Stimulated activated CD4-positive, alpha-beta T cell treated with anti-CD3 and anti-CD28 coated beads, TNF-alpha, amount 100 ng/mL, for 4 hours (primary cell): Measurements from ENCODE around the gene TOMT.

Source experiments
- DNase-seq, 3 experiments: peaks; one replicate each; pipeline ENCODE4 v3.0.0-alpha.2; 2020; ENCODE audit warnings: low read depth in 3 of 3

TOMT gene

DNA sequence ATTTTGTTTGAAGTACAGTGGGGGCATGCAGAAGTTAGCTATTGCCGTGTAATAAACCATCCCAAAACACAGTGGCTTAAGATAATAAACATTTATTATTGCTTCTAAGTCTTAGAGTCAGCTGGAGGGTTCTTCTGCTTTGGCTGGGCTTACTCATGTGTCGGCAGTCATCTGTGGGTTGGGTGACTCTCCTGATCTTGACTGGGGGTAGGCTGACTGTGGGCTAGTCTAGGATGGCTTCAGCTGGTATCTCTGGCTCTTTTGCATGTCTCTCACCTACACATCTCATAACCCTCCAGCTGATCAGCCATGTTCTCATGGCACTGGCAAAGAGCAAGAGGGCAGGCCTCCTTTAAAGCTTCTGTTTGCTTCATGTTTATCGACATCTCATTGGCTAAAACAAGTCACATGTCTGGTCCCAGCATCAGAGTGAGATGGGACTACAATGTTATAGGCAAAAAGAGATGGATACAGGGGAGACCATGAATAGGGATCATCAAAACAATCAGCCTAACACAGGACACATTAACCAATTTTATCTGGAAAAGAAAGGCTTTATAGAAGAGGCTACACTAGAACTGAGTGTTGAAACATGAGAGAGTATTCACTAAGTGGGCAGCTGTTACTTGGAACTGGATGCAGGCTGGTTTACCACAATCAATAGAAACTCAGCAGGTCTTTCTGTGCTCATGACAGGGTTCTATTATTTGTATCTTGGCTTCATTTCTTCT is 19.9 kb upstream of the TOMT start:
- no peak for DNase-seq

DNA sequence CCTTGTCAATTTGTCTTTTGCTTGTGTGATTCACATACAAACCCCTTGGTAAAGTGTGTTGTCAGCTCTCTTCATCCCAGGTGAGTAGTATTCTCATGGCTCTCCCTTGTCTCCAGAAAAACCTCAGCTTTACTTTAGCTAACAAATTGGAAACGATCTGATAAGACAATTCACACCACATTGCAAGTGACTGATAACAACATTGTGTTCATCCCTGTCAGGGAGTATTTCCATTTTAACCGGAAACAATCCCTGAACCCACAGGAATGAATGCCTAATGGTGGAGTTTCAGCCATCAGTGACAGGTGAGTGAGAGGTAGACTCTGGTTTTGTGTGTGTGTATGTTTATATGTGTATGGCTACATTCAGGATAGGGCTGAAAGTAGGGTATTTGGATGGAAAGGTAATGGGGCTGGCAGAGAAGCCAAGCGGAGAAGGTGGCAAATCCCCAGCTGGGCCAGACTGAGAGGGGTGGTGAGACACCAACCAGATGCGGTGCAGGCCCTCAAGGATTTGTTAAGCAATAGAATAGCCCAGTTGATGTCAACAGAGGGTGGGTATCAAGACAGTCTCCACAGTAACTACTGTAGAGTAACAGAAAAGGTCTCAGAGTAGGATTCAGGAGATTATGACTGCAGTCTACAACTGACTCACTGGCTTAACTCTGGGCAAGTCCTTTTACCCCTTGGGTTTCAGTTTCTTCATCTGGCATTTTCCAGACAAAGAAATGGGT is 17.5 kb upstream of the TOMT start:
- DNase-seq, result no peak

DNA sequence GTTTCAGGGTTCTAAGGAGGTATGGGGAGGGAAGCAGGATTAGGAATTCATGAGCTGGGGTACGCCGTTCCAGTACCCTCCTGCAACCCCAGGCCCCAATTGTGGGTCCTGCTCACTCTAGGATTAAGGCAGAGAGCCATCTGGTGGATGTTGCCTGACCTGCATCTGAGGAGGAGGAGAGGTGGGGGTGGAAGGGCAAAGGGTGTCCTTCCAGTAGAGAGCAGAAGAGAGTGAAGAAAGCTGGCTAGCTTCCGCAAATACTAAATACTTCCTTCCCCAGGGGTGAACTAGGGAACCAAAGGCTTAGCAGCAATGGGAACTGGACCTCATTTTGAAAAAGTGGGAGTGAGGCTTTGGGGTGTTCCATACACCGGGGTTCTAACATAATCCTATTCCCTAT is 14.4 kb upstream of the TOMT start:
- DNase-seq, result peak; percentile 29 to 56 (median 52)

DNA sequence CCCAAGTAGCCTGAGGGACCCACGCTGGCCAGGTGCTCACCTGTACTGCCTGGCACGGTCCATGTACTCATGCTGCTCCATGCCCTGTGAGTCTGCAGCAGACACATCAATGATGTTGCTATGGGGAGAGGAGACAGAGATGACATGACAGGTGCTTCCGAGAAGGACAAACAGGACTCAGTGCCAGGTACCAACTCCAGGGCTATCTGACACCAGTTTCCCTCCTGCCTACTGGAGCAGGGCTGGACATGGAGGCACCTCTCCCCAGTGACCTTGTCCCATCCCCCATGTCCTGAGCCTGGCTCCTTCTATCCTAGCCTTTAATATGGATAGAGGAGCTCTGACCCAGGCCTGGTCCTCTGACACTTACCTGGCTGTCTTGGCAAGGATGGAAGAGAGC is 7.0 kb upstream of the TOMT start:
- no peak for DNase-seq

DNA sequence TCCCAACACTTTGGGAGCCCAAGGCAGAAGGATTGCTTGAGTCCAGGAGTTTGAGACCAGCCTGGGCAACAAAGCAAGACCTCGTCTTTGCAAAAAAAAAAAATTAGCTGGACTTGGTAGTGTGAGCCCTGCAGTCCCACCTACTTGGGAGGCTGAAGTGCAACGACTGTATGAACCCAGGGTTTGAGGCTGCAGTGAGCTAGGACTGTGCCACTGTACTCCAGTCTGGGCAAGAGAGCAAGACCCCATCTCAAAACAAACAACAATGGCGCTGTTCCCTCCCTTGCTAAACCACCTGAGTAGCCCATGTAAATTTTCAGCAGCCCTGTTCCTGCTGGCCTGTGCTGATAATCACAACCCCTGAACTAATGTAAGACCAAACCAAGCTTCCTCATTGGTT is 5.7 kb upstream of the TOMT start:
- no peak for DNase-seq

DNA sequence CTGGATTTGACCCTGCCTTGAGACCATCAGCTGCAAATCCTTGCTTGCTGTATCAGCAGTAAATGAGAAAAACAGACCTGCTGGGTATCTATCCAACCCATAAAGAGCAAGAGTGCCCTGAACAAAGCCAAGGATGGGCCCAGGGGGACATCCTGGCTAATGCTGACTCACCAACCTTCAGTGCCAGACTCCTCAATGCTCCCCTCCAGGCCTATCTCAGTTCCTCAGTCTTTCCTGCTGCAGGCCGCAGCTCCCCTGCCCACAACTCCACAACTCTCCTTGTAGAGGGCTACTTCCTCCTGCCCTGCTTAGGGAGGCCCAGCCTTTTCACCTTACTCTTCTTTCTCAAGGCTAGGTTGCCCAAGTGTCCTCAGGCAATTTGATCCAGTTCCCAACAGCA is 5.3 kb upstream of the TOMT start:
- DNase-seq, result no peak

DNA sequence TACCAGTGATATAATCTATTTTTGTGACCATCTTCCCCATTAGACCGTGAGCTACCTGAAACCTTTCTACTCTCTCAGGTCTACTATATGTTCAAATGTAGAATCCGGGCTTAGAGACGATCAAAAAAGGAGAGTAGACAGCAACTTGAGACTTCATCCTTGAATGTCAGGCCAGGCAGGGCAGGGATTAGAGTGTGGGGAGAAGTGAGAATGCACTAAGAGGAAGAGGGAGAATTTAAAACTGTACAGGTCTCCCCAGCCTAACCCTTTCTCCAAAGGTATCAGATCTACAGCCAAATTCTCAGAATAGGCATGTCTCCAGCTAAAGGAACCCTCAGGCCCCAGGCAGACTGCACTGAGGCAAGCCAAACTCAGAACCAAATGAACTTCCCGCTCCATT is 3.6 kb upstream of the TOMT start:
- no peak for DNase-seq

DNA sequence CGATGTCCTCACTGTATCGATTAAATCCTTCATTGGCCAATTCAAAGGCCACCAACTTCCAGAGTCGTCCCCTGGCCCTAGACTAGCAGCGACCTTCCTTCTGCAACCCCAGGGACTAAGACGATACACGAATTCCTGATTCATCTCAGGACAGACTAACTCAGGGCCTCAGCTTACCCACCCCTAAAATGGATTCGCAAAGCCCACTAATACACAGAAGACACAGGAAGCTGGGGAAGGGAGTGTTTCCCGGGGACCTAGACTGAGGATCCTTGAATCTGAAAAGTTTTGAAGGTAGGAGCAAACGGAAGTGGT is 3.1 kb upstream of the TOMT start:
- DNase-seq, result no peak

DNA sequence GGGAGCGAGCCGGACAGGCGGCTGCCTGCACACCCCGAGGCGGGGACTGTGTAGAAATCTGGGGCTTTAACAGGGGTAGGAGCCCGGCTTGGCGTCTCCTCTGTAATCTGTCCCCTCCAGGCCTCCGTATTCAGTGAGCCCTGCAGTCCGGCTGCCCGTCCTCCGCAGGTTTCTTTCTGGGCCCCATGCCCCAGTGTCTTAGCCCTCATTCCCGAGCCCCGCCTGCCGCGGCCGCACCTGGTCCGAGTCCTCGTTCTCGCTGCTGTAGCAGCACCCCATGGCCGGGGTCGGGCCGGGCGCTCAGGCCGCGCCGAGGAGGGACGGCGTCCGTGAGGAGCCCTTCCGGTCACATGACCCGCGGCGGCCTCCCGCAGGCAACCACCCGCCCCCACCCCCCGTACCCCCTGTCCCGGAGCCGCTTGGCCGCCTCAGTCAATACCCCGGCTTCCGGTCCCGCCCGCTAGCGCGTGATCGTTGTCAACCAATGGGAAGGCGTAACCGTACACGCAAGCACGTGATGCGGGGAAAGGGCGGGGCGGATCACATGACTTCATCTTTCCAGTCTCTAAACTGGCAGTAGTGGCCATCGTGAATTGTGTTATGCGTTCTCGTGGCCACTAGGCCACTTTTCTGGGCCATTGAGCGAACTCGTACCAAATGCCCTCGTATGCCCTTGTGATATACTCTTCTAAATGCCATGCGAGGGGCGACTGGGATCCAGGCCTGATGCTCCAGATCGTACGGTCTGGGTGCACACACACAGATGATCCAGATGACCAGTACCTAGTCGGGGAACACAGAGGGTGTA is 2.6 kb upstream of the TOMT start, which contains the start of gene LAMTOR1:
TSS of gene LAMTOR1 (minus strand) at position 352 of the 808 bp plus-strand sequence. CDS start at position 279, 73 bp downstream.
- DNase-seq, result peak; percentile 96 to 97 (median 96)

DNA sequence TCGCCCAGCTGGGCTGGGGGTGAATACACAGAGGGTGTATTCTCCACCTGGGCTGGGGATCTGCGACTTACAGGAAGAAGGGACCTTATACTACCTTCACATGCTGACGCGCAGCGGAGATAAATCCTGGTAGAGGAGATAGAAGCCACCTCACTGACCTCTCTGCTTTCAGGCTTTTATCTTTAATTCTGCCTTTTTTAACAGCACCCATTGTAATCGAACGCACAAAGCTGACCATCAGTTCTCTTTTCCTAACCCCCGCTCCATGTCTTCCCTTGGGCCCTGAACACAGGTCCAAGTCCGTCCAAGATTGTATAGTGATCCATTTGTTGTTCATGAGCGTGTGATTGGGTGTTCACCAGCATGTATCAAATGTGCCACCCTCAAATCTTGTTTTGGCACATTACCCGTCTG is 2.0 kb upstream of the TOMT start:
- DNase-seq, result no peak

DNA sequence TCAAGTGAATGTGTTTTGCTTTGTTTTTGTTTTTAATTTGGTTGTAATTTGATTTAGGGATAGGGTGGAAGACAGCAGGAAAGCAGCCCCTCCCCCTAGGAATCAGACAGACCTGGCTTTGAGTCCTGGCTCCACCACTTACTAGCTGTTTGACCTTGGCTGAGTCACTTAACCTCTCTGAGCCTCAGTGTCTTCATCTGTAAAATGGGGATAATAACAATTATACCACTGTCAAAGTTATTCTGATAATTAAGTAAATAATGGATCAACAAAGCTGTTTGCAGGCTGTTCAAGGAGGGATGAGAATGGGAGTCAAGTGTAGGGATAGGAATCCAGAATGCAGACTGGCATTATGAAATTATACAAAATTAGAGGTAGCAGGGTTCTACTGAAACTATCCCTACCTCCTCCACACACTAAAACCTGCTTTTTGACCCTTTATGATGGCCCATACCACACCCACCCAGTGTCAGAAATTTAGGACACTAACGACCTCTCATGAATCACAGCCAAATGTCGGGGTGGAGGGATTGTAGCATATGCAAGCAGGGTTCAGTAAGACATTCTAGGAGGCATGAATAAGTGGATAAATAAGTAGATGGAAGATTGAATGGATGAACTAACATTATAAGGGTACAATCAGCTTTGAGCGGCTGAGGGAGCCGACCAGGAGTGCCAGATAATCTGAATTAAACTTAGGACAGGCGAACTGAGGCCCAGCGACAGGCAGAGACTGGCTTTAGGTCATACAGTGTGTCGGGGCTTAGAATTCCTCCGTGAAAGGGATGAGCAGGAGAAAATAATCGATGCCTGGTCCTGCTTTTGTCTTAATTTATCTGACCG is 5.8 kb downstream of the TOMT start:
- DNase-seq, result no peak

DNA sequence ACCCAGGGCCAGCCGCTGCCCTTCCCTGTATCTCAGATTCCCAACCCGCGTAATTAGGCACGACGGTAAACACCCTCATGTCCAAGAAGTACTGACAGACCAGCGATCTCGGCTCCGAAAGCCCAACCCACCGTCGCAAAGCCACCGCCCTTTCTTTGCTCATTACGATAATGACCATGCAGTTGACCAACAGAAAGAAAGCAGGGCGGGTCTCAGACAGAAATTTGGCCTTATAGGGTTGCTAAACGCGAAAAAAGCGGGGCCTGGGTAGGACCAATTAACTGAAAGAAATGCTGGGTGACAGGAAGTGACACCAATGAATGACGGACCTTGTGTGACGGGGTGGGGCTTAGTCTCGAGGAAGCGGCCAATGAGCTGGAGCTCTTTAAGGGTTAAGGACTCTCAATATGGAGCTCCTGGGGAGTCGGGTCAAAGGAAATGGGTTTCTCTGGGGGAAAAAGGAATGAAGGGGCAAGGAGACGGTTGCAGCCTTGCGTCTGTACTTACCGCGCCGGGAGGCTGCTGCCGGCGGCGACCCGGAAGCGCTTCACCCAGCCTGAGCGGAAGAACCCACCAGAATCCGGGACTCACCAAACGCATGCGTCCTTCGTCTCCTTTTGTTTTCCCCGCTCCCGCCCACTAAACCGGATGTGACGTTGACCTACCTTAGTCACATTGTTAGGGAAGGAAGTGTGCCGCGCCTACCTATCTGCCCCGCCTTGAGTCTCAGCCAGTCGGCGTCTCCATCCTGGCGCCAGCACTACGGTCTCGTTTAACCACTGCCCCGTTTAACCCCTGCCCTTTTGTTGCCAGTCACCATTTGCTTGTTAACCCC is 6.6 kb downstream of the TOMT start, which contains the start of gene ANAPC15:
TSS of gene ANAPC15 (minus strand) at position 553 of the 835 bp plus-strand sequence. CDS start 1,419 bp downstream, outside the sequence.
- peak; percentile 89 to 97 (median 97) for DNase-seq

DNA sequence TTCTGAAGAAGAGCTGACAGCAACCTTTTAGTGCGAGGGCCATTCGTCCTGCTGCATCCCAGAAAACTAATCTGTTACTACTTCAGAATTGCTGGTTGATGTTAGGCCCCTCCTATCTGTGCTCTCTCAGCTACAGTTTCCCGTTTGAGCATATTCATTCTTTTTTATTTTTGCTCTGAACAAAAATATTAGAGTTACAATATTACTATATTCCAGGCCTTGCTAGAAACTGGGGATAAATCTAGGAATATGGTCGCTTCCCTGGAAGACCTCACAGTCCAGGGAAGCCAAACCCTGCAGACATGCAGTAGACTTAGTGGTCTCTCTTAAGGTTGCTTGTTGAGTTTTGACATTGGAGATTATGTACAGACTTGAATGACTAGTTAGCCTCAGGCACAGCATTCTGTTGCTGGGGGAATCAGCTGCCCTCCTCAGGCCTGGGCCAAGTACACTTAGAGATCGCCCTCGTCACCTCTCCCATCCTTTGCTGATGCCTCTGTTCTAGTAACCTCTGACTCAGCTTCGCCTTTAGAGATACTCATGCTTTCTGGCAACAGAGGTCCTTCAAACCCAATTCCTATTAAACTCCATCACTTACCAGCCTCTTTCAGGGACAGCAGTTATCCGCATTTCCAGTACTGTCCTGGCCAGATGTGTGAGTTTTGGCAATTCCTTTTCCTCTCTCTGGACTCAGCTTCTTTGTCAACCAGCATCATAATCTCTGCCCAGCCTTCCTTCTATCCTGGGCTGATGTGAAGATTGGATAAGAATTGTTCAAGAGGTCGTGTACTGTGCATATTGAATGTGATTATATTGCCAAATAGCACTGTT is 7.5 kb downstream of the TOMT start:
- no peak for DNase-seq

DNA sequence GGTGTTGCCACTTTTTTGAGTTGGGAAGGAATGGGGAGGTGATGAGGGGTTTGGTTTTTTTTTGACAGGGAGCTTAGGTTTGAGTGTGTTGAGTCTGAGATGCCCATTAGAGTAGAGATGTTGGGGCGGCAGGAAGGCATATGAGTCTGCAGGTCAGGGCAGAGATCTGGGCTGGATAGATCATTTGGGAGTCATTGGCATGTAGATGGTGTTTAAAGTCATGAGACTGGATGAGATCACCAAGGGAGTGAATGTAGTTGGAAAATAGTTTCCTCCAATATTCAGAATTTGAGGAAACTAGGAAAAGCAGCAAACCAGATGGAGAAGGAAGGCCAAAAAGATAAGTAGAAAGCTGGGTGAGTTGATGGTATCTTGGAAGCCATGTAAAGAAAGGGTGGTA is 8.8 kb downstream of the TOMT start:
- no peak for DNase-seq

DNA sequence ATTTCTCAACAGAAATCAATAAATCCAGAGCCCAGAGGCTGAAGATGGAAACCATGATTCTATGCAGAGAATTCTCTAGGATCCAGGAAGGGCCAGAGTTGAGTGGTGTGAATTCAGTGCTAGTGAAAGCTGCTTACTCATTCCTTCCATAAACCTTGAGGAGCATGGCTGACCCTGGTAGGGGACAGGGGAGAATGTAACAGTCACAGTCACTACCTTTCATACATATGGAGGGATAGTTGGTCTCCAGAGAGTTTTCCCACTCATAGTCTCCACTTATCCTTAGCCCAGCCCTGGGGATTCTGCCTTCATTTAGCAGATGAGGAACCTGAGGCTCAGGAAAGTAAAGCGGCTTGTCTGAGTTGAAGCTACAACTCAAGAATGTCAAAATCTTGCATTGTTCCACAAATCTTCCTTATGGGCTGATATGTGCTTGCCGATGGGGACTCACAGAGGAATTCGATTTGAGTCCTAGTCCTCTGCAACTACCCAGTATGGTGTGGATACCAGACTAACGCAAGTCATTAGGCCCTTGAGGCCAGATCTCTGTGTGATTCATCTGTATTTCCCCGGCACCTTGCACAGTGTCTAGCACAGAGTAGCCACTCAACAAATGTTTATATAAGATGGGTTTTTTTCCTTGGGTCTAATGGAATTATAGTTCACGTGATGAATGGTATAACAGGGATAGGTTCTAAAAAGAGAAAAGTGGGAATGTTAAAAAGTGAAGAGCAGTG is 10.5 kb downstream of the TOMT start:
- no peak for DNase-seq

DNA sequence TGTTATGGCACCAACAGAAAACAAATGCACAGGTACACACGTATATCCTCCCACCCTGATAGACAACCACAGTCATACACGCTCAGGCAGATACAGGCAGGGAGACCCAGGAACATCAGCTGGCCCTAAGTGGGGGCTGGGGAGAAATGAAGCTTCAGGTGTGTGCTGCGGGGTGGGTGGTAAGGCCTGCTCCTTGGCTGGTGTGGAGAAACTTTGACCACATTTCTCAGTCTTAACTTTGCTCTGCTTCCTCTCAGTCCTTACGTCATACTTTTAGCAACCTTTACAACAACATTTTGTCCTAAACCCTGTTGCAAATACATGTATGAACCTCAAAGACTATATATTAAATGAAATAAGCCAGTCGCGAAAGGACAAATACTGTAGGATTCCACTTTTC is 13.5 kb downstream of the TOMT start:
- no peak for DNase-seq

DNA sequence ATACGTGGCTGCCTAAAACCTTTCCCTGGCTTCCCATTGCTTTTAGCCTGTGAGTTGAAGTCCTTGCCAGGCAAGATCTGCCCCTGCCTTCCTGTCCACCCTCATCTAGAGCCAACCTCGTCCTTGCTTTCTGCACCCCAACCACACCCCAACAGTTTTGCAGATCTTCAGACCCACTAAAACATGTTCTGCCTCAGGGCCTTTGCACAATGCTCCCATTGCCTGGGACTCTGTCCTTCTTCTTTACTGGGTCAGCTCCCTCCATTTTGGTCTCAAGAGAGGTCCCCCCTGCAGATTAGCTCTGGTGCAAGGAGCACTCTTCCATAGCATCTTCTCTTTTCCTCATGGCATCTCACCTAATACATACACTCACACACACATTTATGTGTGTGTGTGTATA is 15.2 kb downstream of the TOMT start:
- DNase-seq, result no peak

DNA sequence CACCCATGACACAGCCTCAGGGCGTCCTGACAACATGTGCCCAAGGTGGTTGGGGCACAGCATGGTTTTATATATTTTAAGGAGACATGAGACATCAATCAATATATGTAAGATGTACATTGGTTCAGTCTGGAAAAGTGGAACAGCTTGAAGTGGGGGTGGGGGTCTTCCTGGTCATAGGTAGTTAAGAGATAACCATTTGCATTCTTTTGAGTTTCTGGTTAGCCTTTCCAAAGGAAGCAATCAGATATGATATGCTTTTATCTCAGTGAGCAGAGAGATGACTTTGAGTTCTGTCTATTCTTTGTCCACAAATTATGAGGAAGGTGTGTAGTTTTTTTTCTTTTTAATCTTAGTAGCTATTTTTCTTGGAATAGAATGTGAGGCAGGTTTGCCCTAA is 16.9 kb downstream of the TOMT start:
- no peak for DNase-seq

DNA sequence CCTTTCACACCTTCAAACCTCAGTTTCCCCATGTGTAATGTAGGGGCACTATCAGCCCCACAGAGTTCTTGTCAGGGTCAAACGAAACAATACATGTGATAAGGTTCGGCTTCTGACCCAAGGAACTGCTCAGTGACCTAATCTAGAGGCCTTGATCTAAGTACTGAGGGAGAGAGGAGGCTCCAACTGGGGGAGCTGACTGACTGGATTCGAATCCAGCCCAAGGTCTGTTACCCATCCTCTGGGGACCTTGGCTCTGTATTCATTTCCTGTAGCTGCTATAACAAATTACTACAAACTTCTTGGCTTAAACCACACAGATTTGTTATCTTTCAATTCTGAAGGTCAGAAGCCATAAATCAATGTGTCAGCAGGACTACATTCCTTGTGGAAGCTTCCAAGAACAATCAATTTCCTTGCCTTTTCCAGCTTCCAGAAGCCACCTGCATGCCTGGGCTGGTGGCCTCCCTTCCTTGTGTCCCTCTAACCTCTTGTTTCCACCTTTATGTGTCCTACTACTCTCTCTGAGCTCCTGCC is 17.5 kb downstream of the TOMT start:
- DNase-seq, result no peak
